PC-3 (cell line): Measurements from ENCODE around the gene TTC16. TPM values are rescaled to one million over a fixed set of nuclear protein-coding genes. Genes with fewer than 3 reads are reported as not detected.

ENCODE experiments used
- ATAC-seq: fragments of 200-7000 bp; cut with Tn5 transposase; 2 replicates; pipeline ENCODE4 v1.9.1; 2020; ENCODE audit warnings: mild to moderate bottlenecking, moderate library complexity
- BruUV-seq: library from RNA; stranded (reverse); fragments of 400-500 nt; replicated peaks from 2 replicates; lab custom pipeline; 2021; lab: Mats Ljungman, UMichigan
- CTCF ChIA-PET: fragments of 300-600 bp; sonication (Branson Sonifier 250); formaldehyde crosslinking; loops from one replicate; lab custom pipeline; 2022; ENCODE audit warnings: antibody characterized with exemption; lab: Charles Lee
- POLR2A ChIA-PET: fragments of 300-600 bp; sonication (Branson Sonifier 250); formaldehyde crosslinking; loops from one replicate; lab custom pipeline; 2022; ENCODE audit warnings: antibody characterized with exemption; ENCODE audit not compliant: unreplicated experiment; lab: Charles Lee
- DNase-seq: peaks from one replicate; pipeline ENCODE4 v3.0.0-alpha.2; 2015
- H2AFZ ChIP-seq: fragments of 300-600 bp; sonication (generic); 2 replicates; pipeline ENCODE4 v1.6.0; 2016; ENCODE audit warnings: antibody characterized with exemption, low read length
- H3F3A ChIP-seq: fragments of 300-600 bp; sonication (generic); one replicate; pipeline ENCODE4 v1.6.0; 2017; ENCODE audit warnings: antibody characterized with exemption, low read length, control low read depth, mild to moderate bottlenecking; ENCODE audit not compliant: unreplicated experiment
- H3K27ac ChIP-seq: fragments of 300-600 bp; sonication (generic); 2 replicates; pipeline ENCODE4 v1.5.1; 2016; ENCODE audit warnings: mild to moderate bottlenecking, low read length
- H3K27me3 ChIP-seq: fragments of 300-600 bp; sonication (generic); 2 replicates; pipeline ENCODE4 v1.6.1; 2016; ENCODE audit warnings: low read length, mixed read lengths
- H3K36me3 ChIP-seq: fragments of 300-600 bp; sonication (generic); 2 replicates; pipeline ENCODE4 v1.6.1; 2016; ENCODE audit warnings: low read depth, mixed run types, low read length, mixed read lengths
- H3K4me1 ChIP-seq: fragments of 300-600 bp; sonication (generic); 2 replicates; pipeline ENCODE4 v1.5.1; 2016; ENCODE audit warnings: low read length; ENCODE audit not compliant: insufficient read depth
- H3K4me2 ChIP-seq: fragments of 300-600 bp; sonication (generic); 2 replicates; pipeline ENCODE4 v1.6.0; 2016; ENCODE audit warnings: low read length
- H3K4me3 ChIP-seq: fragments of 300-600 bp; sonication (generic); 2 replicates; pipeline ENCODE4 v1.5.1; 2016; ENCODE audit warnings: mild to moderate bottlenecking, low read length, mixed read lengths
- H3K79me2 ChIP-seq: fragments of 300-600 bp; sonication (generic); 2 replicates; pipeline ENCODE4 v1.6.1; 2017; ENCODE audit warnings: low read length, mixed read lengths
- H3K9ac ChIP-seq: fragments of 300-600 bp; sonication (generic); 2 replicates; pipeline ENCODE4 v1.6.0; 2016; ENCODE audit warnings: mild to moderate bottlenecking, low read length
- H3K9me2 ChIP-seq: fragments of 300-600 bp; sonication (generic); replicated peaks from 2 replicates; pipeline ENCODE4 v1.6.1; 2016; ENCODE audit warnings: mixed run types, low read length, mixed read lengths
- H3K9me3 ChIP-seq: fragments of 300-600 bp; sonication (generic); 2 replicates; pipeline ENCODE4 v1.6.1; 2016; ENCODE audit warnings: low read length, mixed read lengths
- H4K20me1 ChIP-seq: fragments of 300-600 bp; sonication (generic); 2 replicates; pipeline ENCODE4 v1.6.1; 2016; ENCODE audit warnings: low read length, mixed read lengths
- EZH2 ChIP-seq: fragments of 300-600 bp; sonication (generic); IDR thresholded peaks from one replicate; pipeline ENCODE4 v1.6.1; 2017; ENCODE audit warnings: antibody characterized with exemption, mild to moderate bottlenecking, low read length; ENCODE audit not compliant: unreplicated experiment
- EZH2phosphoT487 ChIP-seq: fragments of 300-600 bp; sonication (generic); IDR thresholded peaks from 2 replicates; pipeline ENCODE4 v1.6.1; 2018; ENCODE audit warnings: mild to moderate bottlenecking, antibody characterized with exemption, low read length, borderline replicate concordance
- intact Hi-C: fragments of 100-400 bp; cut with micrococcal nuclease; formaldehyde crosslinking; loops from 2 replicates; pipeline ENCODE4 v1.9.0; 2023
- total RNA-seq: library from RNA; depleted of rRNA; stranded (reverse); fragments of >200 nt; gene quantifications from 2 replicates; pipeline ENCODE4 v1.2.3, GENCODE V29; 2014
- TF ChIP-seq, protein P1 (sequence below): fragments of 300-600 bp; sonication (generic); conservative IDR thresholded peaks from 2 replicates; pipeline ENCODE4 v1.5.1; 2017; ENCODE audit warnings: antibody characterized with exemption, low read depth, mild to moderate bottlenecking, low read length

Gene TTC16
- total RNA-seq, 1 experiment from 2014 or later, result 0.04 TPM

DNA sequence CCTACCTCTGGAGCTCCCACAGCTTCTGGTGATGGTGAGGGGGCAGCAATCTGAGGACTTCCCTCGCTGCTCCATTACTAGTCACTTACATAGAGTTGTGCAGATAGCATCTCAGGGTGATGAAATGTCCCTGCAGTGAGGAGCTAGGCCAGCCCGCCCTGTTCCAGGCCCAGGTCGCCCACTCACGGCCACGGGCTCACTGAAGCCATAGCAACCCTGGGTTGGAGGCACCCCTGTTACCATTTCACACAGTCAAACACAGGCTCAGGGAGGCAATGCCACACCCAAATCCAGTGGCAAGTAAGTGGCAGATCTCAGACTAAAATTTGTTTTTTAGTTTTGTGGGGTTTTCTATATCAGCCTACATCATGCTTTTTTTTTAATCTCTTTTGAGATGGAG lies 43.0 kb downstream of the TTC16 start:
- POLR2A ChIA-PET, result no interaction called here
- CTCF ChIA-PET, result no interaction called here

DNA sequence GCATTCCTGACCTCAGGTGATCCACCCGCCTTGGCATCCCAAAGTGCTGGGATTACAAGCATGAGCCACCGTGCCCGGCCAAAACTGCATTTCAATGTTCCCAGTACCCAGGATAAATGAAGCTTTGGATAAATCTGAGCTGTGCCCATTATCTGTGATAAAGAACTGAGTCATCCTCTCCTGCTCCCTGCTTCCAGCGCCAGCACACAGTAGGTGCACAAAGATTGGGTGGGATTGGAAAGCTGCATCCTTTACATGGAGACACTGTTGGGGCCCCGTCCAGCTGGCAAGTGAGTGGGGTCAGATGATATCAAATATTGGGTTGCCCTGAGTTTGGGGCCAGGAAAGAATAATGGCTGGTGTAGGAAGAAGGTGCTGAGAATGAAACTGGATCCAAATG lies 45.2 kb downstream of the TTC16 start:
- TF ChIP-seq EZH2phosphoT487 (no peak), EZH2 (no peak)
- TF ChIP-seq, protein P1, sequence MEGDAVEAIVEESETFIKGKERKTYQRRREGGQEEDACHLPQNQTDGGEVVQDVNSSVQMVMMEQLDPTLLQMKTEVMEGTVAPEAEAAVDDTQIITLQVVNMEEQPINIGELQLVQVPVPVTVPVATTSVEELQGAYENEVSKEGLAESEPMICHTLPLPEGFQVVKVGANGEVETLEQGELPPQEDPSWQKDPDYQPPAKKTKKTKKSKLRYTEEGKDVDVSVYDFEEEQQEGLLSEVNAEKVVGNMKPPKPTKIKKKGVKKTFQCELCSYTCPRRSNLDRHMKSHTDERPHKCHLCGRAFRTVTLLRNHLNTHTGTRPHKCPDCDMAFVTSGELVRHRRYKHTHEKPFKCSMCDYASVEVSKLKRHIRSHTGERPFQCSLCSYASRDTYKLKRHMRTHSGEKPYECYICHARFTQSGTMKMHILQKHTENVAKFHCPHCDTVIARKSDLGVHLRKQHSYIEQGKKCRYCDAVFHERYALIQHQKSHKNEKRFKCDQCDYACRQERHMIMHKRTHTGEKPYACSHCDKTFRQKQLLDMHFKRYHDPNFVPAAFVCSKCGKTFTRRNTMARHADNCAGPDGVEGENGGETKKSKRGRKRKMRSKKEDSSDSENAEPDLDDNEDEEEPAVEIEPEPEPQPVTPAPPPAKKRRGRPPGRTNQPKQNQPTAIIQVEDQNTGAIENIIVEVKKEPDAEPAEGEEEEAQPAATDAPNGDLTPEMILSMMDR, result no peak
- H3K4me2 ChIP-seq, result no peak overlapping the region
- CTCF ChIA-PET, result no interaction called here

More for the DNA sequence above, 43.0 kb downstream of the TTC16 start:
- Histone ChIP-seq H3K9me3 (no peaks in the 10 kb centered on the region), H2AFZ (no peak overlapping the region), H3K79me2 (no peaks in the 10 kb centered on the region), H3K27me3 (peaks cover 15% of the 10 kb centered on the region), H3K9me2 (no peaks in the 10 kb centered on the region), H4K20me1 (no peaks in the 10 kb centered on the region), H3K9ac (no peak overlapping the region), H3K4me2 (no peak overlapping the region), H3K4me1 (no peaks in the 10 kb centered on the region), H3K27ac (no peak overlapping the region), H3F3A (no peaks in the 10 kb centered on the region), H3K36me3 (no peaks in the 10 kb centered on the region), H3K4me3 (no peak overlapping the region)
- TF ChIP-seq EZH2phosphoT487, result no peak
- no peak for TF ChIP-seq EZH2
- TF ChIP-seq, protein P1, result no peak
- BruUV-seq, result no TSS peak
- DNase-seq, result no peak
- ATAC-seq, result no peak
- intact Hi-C loops, result no loop called here

DNA sequence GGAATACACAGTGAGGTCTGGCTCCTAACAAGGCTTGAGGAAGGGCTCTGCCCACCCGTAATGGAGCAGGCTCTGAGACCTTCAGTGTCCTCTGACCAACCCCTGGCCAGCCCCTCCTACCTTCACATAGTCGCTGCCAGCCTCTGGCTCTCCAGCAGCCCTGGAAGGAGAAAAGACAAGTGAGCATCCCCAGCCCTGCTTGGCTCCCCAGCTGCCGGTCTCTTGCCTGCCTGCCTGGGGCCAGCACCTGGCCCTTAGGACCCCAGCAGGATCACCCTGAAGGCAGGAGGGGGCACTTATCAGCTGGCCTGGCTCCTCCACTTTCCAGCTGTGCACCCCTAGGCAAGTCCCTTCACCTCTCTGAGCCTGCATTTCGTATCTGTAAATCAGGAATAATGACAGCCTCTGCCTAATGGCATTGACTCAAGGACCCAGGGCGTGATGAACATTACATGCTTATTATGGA lies 45.6 kb downstream of the TTC16 start:
- ATAC-seq, result no peak
- Histone ChIP-seq H3K36me3 (no peaks in the 10 kb centered on the region), H3K9me2 (no peaks in the 10 kb centered on the region), H4K20me1 (no peaks in the 10 kb centered on the region), H3K4me1 (no peaks in the 10 kb centered on the region), H3K4me3 (no peak overlapping the region), H2AFZ (no peak overlapping the region), H3K27ac (no peak overlapping the region), H3K9ac (no peak overlapping the region), H3F3A (no peaks in the 10 kb centered on the region), H3K4me2 (no peak overlapping the region), H3K79me2 (no peaks in the 10 kb centered on the region), H3K27me3 (no peaks in the 10 kb centered on the region), H3K9me3 (no peaks in the 10 kb centered on the region)
- ChIA-PET CTCF (no interaction called here), POLR2A (no interaction called here)
- TF ChIP-seq, protein P1, result no peak
- TF ChIP-seq EZH2phosphoT487 (no peak), EZH2 (no peak)
- intact Hi-C loops, result no loop called here
- no TSS peak for BruUV-seq
- no peak for DNase-seq

More for the DNA sequence above, 45.2 kb downstream of the TTC16 start:
- Histone ChIP-seq H3K4me3 (no peak overlapping the region), H4K20me1 (no peaks in the 10 kb centered on the region), H3K9me2 (no peaks in the 10 kb centered on the region), H3K4me1 (no peaks in the 10 kb centered on the region), H3K9ac (no peak overlapping the region), H3K27me3 (no peaks in the 10 kb centered on the region), H2AFZ (no peak overlapping the region), H3K79me2 (no peaks in the 10 kb centered on the region), H3K36me3 (no peaks in the 10 kb centered on the region), H3F3A (no peaks in the 10 kb centered on the region), H3K27ac (no peak overlapping the region), H3K9me3 (no peaks in the 10 kb centered on the region)
- no peak for ATAC-seq
- intact Hi-C loops, result no loop called here
- no peak for DNase-seq
- BruUV-seq, result no TSS peak
- POLR2A ChIA-PET, result no interaction called here
